Loucy (cell line): ENCODE measurements around the gene RMND5A.

Experiments used
- H2AFZ ChIP-seq: fragments of 200-600 bp; sonication (generic); 2 replicates; pipeline ENCODE4 v1.6.0; 2016; ENCODE audit warnings: antibody characterized with exemption, mild to moderate bottlenecking, low read length, moderate library complexity
- H3F3A ChIP-seq: fragments of 200-600 bp; 2 replicates; pipeline ENCODE4 v1.6.0; 2016; ENCODE audit warnings: antibody characterized with exemption, low read depth, mild to moderate bottlenecking
- H3K27me3 ChIP-seq: fragments of 200-600 bp; sonication (generic); 2 replicates; pipeline ENCODE4 v1.6.1; 2014; ENCODE audit warnings: low read length, mild to moderate bottlenecking; ENCODE audit not compliant: insufficient read depth, poor library complexity, severe bottlenecking
- H3K36me3 ChIP-seq: fragments of 200-600 bp; sonication (generic); 2 replicates; pipeline ENCODE4 v1.6.1; 2016; ENCODE audit warnings: low read length; ENCODE audit not compliant: insufficient read depth
- H3K4me1 ChIP-seq: fragments of 200-600 bp; sonication (generic); 2 replicates; pipeline ENCODE4 v1.5.1; 2014; ENCODE audit warnings: low read length, mild to moderate bottlenecking; ENCODE audit not compliant: insufficient read depth, poor library complexity, severe bottlenecking
- H3K4me2 ChIP-seq: fragments of 200-600 bp; sonication (generic); 2 replicates; pipeline ENCODE4 v1.6.0; 2014; ENCODE audit warnings: antibody characterized with exemption, low read length, low read depth, mild to moderate bottlenecking; ENCODE audit not compliant: poor library complexity, severe bottlenecking
- H3K4me3 ChIP-seq: fragments of 200-600 bp; sonication (generic); 2 replicates; pipeline ENCODE4 v1.5.1; 2014; ENCODE audit warnings: low read length, mild to moderate bottlenecking, mixed read lengths; ENCODE audit not compliant: poor library complexity, severe bottlenecking
- H3K79me2 ChIP-seq: fragments of 200-600 bp; sonication (generic); 2 replicates; pipeline ENCODE4 v1.6.1; 2014; ENCODE audit warnings: low read length; ENCODE audit not compliant: insufficient read depth
- H3K9ac ChIP-seq: fragments of 200-600 bp; sonication (generic); 2 replicates; pipeline ENCODE4 v1.6.0; 2014; ENCODE audit warnings: mild to moderate bottlenecking, low read depth, low read length, moderate library complexity; ENCODE audit not compliant: poor library complexity, severe bottlenecking
- H3K9me2 ChIP-seq: fragments of 200-600 bp; sonication (generic); replicated peaks from 2 replicates; pipeline ENCODE4 v1.6.1; 2016; ENCODE audit warnings: low read depth, low read length, mixed read lengths
- H3K9me3 ChIP-seq: fragments of 200-600 bp; sonication (generic); 2 replicates; pipeline ENCODE4 v1.6.1; 2014; ENCODE audit warnings: mild to moderate bottlenecking, antibody characterized with exemption, low read length, low read depth; ENCODE audit not compliant: insufficient read depth
- H4K20me1 ChIP-seq: fragments of 200-600 bp; sonication (generic); 2 replicates; pipeline ENCODE4 v1.6.0; 2014; ENCODE audit warnings: antibody characterized with exemption, low read length, mild to moderate bottlenecking; ENCODE audit not compliant: insufficient read depth, poor library complexity, severe bottlenecking
- CTCF ChIP-seq: fragments of 200-600 bp; sonication (generic); conservative IDR thresholded peaks from 2 replicates; pipeline ENCODE4 v1.5.1; 2014; ENCODE audit warnings: mild to moderate bottlenecking, antibody characterized with exemption, low read length
- EZH2phosphoT487 ChIP-seq: fragments of 200-600 bp; IDR thresholded peaks from 2 replicates; pipeline ENCODE4 v1.6.1; 2018; ENCODE audit warnings: antibody characterized with exemption, mild to moderate bottlenecking, moderate library complexity, borderline replicate concordance

The RMND5A gene

GRCh38 chr2:86778957-86779356 lies 58.9 kb downstream of the RMND5A start:
- Histone ChIP-seq H2AFZ (no peak overlapping the region), H3K4me1 (no peaks in the 10 kb centered on the region), H3K4me2 (no peak overlapping the region), H3K27me3 (no peaks in the 10 kb centered on the region), H3K4me3 (no peak overlapping the region), H3K79me2 (no peaks in the 10 kb centered on the region), H4K20me1 (no peaks in the 10 kb centered on the region), H3K9me3 (no peaks in the 10 kb centered on the region), H3K9ac (no peak overlapping the region), H3K36me3 (peaks cover 32% of the 10 kb centered on the region), H3K9me2 (no peaks in the 10 kb centered on the region), H3F3A (no peaks in the 10 kb centered on the region)
- TF ChIP-seq EZH2phosphoT487 = no peak
- no peak for TF ChIP-seq CTCF

GRCh38 chr2:86779971-86780370 lies 59.9 kb downstream of the RMND5A start:
- peaks cover 22% of the 10 kb centered on the region for H3K36me3 ChIP-seq
- H3K9me3 ChIP-seq = no peaks in the 10 kb centered on the region
- H3K4me2 ChIP-seq = no peak overlapping the region
- H4K20me1 ChIP-seq = no peaks in the 10 kb centered on the region
- H3K9me2 ChIP-seq = no peaks in the 10 kb centered on the region
- no peak overlapping the region for H3K9ac ChIP-seq
- TF ChIP-seq CTCF (no peak), EZH2phosphoT487 (no peak)
- H3K4me3 ChIP-seq = no peak overlapping the region
- no peaks in the 10 kb centered on the region for H3K4me1 ChIP-seq
- H3K79me2 ChIP-seq = no peaks in the 10 kb centered on the region
- H3F3A ChIP-seq = no peaks in the 10 kb centered on the region
- H2AFZ ChIP-seq = no peak overlapping the region
- H3K27me3 ChIP-seq = no peaks in the 10 kb centered on the region

GRCh38 chr2:86781363-86781762 lies 61.3 kb downstream of the RMND5A start:
- Histone ChIP-seq H3K9me3 (no peaks in the 10 kb centered on the region), H3K4me3 (no peak overlapping the region), H4K20me1 (no peaks in the 10 kb centered on the region), H3K4me2 (no peak overlapping the region), H2AFZ (no peak overlapping the region), H3K9ac (no peak overlapping the region), H3K4me1 (no peaks in the 10 kb centered on the region), H3K9me2 (no peaks in the 10 kb centered on the region), H3K79me2 (no peaks in the 10 kb centered on the region), H3K36me3 (peaks cover 11% of the 10 kb centered on the region; the same call in 1 of the 2 replicates), H3F3A (no peaks in the 10 kb centered on the region), H3K27me3 (no peaks in the 10 kb centered on the region)
- TF ChIP-seq CTCF = no peak
- TF ChIP-seq EZH2phosphoT487 = no peak
